GM19099 (cell line): ENCODE results near the gene CFAP119.

Experiments used
- POLR2A ChIP-seq: IDR thresholded peaks from 3 replicates; pipeline ENCODE4 v1.6.1; 2011; ENCODE audit warnings: low read depth; ENCODE audit not compliant: insufficient read length; ENCODE audit errors: extremely low read depth

CFAP119 gene

GRCh38 chr16:30753596-30753995, 8.3 kb downstream of the CFAP119 start:
- no peak for TF ChIP-seq POLR2A

DNA sequence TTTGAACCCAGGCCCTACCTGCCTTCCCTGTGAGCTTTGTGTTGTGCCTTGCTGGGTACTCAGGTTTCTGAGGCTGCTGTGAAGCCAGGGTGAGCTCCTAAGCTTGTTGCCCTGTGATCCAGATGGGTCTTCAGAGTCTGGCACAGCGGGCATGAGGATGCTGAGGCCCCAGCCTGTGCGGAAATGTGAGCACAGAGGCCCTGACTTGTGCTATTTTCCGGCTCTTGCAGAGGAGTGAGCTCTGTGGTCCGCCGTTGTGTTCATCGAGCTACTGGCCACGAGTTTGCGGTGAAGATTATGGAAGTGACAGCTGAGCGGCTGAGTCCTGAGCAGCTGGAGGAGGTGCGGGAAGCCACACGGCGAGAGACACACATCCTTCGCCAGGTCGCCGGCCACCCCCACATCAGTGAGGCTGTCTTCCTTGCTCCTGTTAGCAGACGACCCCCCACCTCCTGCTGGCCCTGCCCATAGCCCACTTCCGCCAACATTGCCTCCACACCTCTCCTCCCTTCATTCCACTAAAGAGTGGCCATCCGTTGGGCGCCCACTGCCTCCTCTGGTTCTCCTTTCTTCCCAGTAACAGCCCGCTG, 10.9 kb downstream of the CFAP119 start:
- TF ChIP-seq POLR2A = no peak

DNA sequence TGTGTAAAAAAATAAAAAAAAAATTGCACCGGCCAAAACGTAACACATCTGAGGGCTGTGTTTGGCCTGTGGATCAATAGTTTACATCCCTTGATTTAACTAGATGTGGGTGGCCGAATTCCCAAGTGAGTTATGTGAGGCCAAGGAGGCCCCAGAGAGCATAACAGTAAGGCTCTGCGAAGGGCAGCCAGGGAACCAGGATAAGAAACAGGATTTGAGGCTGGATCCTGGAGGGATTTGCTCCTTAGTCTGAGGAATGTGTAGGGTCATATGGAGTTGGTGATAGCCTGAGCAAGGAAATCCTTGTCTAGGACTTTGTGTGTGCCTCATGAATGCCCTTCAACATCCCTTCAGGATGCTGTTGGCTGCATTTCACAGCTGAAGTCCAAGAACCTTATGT, 11.7 kb downstream of the CFAP119 start:
- TF ChIP-seq POLR2A = no peak

DNA sequence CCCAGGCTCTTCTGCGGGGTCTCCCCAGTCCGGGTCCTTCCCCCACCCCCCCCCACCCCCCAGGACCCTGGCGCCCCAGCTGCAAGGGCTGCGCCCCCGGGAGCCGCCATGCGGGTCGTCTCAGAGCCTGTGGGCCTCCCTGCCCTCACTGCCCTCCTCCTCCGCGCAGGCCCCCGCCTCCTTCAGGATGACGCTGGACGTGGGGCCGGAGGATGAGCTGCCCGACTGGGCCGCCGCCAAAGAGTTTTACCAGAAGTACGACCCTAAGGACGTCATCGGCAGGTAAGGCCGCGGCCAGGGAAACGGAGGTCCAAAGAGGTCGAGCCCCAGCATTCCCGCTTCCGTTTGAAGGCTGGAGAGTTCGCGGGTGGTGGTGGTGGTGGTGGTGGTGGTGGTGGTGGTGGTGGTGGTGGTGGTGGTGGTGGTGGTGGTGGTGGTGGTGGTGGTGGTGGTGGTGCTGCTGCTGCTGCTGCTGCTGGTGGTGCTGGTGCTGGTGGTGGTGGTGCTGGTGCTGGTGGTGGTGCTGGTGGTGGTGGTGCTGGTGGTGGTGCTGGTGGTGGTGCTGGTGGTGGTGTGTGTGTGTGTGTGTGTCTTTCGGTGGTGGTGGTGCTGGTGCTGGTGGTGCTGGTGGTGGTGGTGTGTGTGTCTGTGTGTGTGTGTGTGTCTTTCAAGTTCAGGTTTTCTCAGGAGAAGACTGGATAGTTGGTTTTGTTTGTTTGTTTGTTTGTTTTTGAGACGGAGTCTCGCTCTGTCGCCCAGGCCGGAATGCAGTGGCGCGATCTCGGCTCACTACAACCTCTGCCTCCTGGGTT, 13.0 kb downstream of the CFAP119 start:
- no peak for TF ChIP-seq POLR2A

DNA sequence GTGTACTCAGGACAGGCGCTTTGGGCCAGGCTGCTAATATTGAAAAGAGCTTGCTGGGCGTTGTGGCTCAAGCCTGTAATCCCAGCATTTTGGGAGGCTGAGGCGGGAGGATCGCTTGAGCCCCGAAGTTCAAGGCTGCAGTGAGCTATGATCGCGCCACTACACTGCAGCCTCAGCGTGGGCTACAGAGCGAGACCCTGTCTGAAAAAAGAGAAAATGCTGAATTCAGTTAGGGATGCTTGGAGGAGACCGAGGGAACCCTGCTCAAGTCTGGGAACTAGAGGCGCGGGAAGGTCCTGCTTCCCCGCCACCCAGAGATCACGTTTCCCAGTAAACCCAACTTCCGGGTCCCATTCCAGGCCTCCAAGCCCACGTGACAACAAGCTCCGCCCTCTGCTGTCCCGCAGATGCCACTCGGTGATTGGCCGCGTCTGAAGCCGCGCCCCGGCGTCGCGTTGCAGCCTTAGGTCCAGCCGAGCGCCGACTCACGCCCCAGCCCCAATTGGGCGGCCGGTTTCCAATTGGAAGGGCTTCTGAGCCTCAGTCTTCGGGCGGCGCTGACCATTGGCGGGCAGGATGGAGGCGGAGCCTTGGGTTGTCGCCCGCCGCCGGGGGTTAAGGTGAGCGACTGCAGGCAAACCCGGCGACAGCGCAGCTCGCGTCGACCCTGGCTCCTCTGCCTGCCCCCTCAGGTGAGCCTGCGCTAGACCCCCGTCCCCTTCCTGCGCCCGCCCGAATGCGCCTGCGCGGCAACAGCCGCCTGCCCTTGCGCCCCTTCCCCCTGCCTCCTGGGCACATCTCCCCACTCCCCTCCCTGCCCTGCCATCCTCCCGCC, 13.8 kb downstream of the CFAP119 start, which contains the start of gene PHKG2:
Gene PHKG2, plus strand, starts transcription at position 627 of the 835 bp plus-strand sequence. CDS start 396 bp downstream, outside the sequence.
- TF ChIP-seq POLR2A = peak; percentile 91

GRCh38 chr16:30747331-30747730, 14.5 kb downstream of the CFAP119 start:
- TF ChIP-seq POLR2A = no peak

DNA sequence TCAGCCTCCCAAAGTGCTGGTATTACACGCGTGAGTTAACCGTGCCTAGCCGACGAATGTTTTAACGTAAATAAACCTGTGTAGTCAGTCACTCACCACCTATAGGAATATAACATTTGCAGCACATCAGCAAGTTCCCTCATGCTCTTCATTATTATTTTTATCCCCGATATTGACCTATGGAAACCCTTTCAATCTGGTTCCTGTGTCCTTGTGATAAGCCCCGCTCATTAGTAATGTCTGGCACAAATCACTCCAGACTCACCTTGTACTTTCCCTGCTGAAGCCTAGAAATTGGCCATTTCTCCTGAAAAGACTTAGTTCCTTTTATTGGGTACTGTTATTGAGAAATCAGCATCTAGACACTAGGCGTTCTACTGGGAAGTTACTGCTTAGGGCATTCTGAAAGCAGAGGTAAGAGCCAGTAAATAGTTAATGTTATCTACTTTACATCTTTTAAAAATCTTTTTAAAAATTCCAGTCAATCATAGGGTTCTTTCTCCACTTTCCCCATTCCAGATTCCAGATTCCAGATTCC, 15.2 kb downstream of the CFAP119 start:
- TF ChIP-seq POLR2A = no peak

- TF ChIP-seq POLR2A = no peak
Measured at GRCh38 chr16:30745082-30745481, 16.8 kb downstream of the CFAP119 start.

DNA sequence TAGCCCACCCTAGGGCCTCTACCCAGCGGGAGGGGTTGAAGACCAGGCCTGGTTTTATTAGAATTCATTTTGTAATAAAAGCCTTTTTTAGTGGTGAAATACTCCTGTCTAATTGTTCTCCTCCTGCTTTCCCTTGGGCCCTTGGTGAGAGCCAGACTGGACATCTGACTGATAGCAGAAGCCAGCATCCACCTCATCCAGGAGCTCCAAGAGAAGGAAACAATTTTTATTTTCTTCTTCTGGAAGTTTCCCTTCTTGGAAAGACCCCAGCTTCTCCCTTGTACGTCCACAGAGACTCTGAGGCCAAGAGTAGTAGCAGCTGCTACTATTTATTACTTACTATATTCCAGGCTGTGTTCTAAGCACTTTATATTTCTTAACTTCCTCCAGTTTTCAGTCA, 17.7 kb downstream of the CFAP119 start:
- no peak for TF ChIP-seq POLR2A

DNA sequence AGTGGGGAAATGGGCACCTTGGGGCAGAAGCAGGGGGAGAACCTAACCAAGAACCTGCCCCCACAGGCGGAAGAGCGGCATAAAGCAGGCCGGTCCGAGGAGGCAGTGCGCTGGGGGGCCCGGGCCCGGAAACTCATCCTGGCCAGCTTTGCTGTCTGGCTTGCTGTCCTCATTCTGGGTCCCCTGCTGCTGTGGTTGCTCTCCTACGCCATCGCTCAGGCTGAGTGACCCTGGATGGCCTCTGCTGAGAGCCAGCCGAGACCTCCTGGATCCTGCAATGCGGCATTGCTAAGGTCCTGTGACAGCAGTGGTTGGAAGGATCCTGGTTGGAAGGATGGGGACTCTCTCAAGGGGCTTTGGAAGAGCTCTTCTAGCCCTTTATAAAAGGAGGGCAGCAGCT, 18.1 kb downstream of the CFAP119 start:
- no peak for TF ChIP-seq POLR2A

- no peak for TF ChIP-seq POLR2A
Measured at GRCh38 chr16:30741461-30741914, 20.4 kb downstream of the CFAP119 start.

DNA sequence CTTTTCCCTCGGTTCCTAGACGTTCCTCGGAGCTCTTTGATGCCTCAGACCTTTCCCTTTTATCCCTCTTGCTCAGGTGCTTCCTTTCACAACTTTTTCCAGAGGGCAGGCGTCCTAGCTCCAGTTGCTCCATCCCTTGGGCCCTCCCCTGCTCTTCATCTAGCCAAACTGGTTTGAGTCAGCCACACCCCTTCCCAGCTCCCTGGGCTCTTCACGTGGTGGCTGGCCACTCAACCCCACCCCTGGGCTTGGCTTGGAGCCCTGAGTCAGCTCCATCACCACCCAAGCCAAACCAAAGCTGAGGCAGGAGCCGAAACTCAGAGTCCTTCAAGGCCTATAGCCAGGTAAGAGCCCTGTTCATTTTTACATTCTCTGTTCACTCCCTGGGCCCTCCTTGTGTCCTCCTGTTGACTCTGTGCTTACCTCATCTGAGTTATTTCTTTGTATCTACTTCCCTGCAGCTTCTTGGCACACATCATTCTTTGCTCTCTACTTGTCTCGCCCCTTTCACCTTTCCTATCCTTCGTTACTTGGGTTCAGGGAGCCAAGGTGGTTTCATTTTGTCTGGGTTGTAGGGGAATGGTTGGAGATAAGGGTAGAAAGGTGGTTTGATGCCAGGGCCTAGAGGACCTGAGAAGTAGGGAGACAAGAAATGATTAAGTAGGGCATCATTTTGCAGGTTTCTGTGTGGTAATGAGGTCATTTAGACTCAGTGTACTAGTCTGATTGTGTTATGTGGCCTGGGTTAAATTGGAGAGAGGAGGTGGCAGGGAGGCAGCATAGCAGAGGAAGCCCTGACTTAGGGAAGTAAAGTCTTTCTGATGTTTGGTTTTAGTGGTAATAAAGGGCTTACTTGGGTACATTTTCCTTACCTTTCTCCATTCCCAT, 21.3 kb downstream of the CFAP119 start:
- TF ChIP-seq POLR2A = no peak

DNA sequence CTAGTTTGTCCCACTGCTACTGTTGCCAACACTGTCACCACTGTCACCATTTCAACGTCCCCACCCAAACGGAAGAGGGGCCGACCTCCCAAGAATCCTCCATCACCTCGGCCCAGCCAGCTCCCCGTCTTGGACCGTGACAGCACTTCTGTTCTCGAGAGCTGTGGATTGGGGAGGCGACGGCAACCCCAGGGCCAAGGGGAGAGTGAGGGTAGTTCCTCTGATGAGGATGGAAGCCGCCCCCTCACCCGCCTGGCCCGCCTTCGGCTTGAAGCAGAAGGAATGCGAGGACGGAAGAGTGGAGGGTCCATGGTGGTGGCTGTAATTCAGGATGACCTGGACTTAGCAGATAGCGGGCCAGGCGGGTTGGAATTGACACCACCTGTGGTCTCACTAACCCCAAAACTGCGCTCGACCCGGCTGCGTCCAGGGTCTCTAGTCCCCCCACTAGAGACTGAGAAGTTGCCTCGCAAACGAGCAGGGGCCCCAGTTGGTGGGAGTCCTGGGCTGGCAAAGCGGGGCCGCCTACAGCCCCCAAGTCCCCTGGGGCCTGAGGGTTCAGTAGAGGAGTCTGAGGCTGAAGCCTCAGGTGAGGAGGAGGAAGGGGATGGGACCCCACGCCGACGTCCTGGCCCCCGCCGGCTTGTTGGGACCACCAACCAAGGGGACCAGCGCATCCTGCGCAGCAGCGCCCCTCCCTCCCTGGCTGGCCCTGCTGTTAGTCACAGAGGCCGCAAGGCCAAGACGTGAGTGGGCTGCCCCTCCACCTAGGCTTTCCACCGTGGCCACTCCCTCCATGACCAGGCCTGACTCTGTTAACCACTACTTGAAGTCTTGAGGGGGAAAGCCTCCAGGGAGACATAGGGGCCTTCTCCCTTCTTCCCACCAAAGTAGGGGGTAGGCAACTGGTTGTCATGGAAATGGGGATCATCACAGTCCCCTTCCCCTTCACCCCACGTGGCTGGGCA, 22.6 kb downstream of the CFAP119 start:
- TF ChIP-seq POLR2A = no peak
